HTERT RPE-1 (cell line): ENCODE measurements around the gene HUS1B.

Experiments used
- in situ Hi-C: fragments of 300-500 bp; cut with MboI; formaldehyde crosslinking; loops from 4 replicates; pipeline ENCODE4 v1.14.3; 2020; ENCODE audit warnings: low sequenced_read_pairs

The HUS1B gene

GRCh38 chr6:624979-625378 lies 31.9 kb downstream of the HUS1B start:
- in situ Hi-C loops, result no loop called here

- in situ Hi-C loops, result no loop called here
Measured at GRCh38 chr6:622462-622861, 34.4 kb downstream of the HUS1B start.

- in situ Hi-C loops, result no loop called here
Measured at GRCh38 chr6:621931-622330, 35.0 kb downstream of the HUS1B start.

GRCh38 chr6:620950-621349 lies 36.0 kb downstream of the HUS1B start:
- in situ Hi-C loops, result no loop called here

- in situ Hi-C loops, result no loop called here
Measured at GRCh38 chr6:620166-620565, 36.7 kb downstream of the HUS1B start.

- in situ Hi-C loops, result no loop called here
Measured at GRCh38 chr6:617456-618100, 39.3 kb downstream of the HUS1B start.

GRCh38 chr6:613981-614380 lies 42.9 kb downstream of the HUS1B start:
- in situ Hi-C loops, result no loop called here

GRCh38 chr6:611928-612327 lies 45.0 kb downstream of the HUS1B start:
- in situ Hi-C loops, result no loop called here

GRCh38 chr6:610882-611281 lies 46.0 kb downstream of the HUS1B start:
- in situ Hi-C loops, result no loop called here

GRCh38 chr6:609905-610304 lies 47.0 kb downstream of the HUS1B start:
- in situ Hi-C loops, result no loop called here

- in situ Hi-C loops, result no loop called here
Measured at GRCh38 chr6:606829-607379, 50.0 kb downstream of the HUS1B start.
